K562 (cell line): ENCODE results near the gene CAPN13. TPM values are rescaled to one million over a fixed set of nuclear protein-coding genes. Genes with fewer than 3 reads are reported as not detected.

Experiments used
- ATAC-seq: fragments of 200-7000 bp; cut with Tn5 transposase; 3 replicates; pipeline ENCODE4 v1.9.1; 2020; ENCODE audit warnings: moderate library complexity
- BruUV-seq: library from RNA; stranded (reverse); fragments of 400-500 nt; replicated peaks from 2 replicates; lab custom pipeline; 2021; lab: Mats Ljungman, UMichigan
- CTCF ChIA-PET: fragments of 300-600 bp; formaldehyde crosslinking; extraction: SDS; loops from one replicate; lab custom pipeline; 2021; ENCODE audit warnings: low intra/inter-chr PET ratio; lab: Yijun Ruan, JAX
- POLR2A ChIA-PET: fragments of 300-600, 350-650 bp; sonication (Branson Sonifier 250); formaldehyde crosslinking; extraction: SDS; loops from one replicate; lab custom pipeline; 2021; ENCODE audit warnings: antibody characterized with exemption, inconsistent platforms; lab: Yijun Ruan, JAX
- DNase-seq, 4 experiments: peaks; one replicate each; pipeline versions ENCODE4 v3.0.0 to v3.0.0-alpha.2; 2011 to 2018; ENCODE audit warnings: low spot score in 3 of 4, mixed read lengths in 3 of 4; ENCODE audit errors: extremely low read depth in 1 of 4
- FAIRE-seq: peaks from 2 replicates; lab custom pipeline; 2011; peaks lifted over from hg19 to GRCh38; lab: Jason Lieb, UNC
- H2AFZ ChIP-seq: 2 replicates; pipeline ENCODE4 v1.6.0; 2011; ENCODE audit warnings: low read depth, low read length, control low read depth, inconsistent platforms
- H3K27ac ChIP-seq: fragments of 200-600 bp; 3 replicates; pipeline ENCODE4 v1.8.0; 2011; ENCODE audit warnings: low read depth, mild to moderate bottlenecking, control low read depth, inconsistent platforms, low read length, moderate library complexity, mixed read lengths; ENCODE audit errors: extremely low read depth
- H3K27me3 ChIP-seq, 2 experiments: fragments of 300-600 bp in 1 of 2; 2 replicates in 1 of 2; 3 replicates in 1 of 2; pipeline versions ENCODE4 v1.6.0 to v1.8.0; 2011; ENCODE audit warnings: inconsistent platforms in 2 of 2, low read length in 2 of 2, mild to moderate bottlenecking in 1 of 2, mixed read lengths in 1 of 2, moderate library complexity in 1 of 2; ENCODE audit not compliant: control insufficient read depth in 2 of 2, insufficient read depth in 2 of 2
- H3K36me3 ChIP-seq: fragments of 300-600 bp; 3 replicates; pipeline ENCODE4 v1.8.0; 2011; ENCODE audit warnings: mild to moderate bottlenecking, low read length, inconsistent platforms; ENCODE audit not compliant: control insufficient read depth, insufficient read depth
- H3K4me1 ChIP-seq, 2 experiments: fragments of 200-600 bp in 1 of 2; replicated peaks in 1 of 2; 2 replicates in 1 of 2; 3 replicates in 1 of 2; pipeline versions ENCODE4 v1.5.1 to v1.8.0; 2011; ENCODE audit warnings: inconsistent platforms in 2 of 2, low read length in 2 of 2, mild to moderate bottlenecking in 1 of 2, mixed read lengths in 1 of 2, moderate library complexity in 1 of 2; ENCODE audit not compliant: control insufficient read depth in 2 of 2, insufficient read depth in 2 of 2
- H3K4me2 ChIP-seq: 2 replicates; pipeline ENCODE4 v1.6.1; 2011; ENCODE audit warnings: low read length, control low read depth, inconsistent platforms, mixed read lengths; ENCODE audit not compliant: insufficient read depth
- H3K4me3 ChIP-seq: fragments of 200-600 bp; sonication (generic), shearing (Covaris generic); 2 replicates; pipeline ENCODE4 v1.5.1; 2016; ENCODE audit warnings: control low read depth, inconsistent platforms
- H3K79me2 ChIP-seq: fragments of 200-600 bp; 3 replicates; pipeline ENCODE4 v1.8.0; 2011; ENCODE audit warnings: low read length, inconsistent platforms; ENCODE audit not compliant: control insufficient read depth, insufficient read depth
- H3K9ac ChIP-seq, 2 experiments: 2 replicates each; pipeline versions ENCODE4 v1.6.0 to v1.6.1; 2011; ENCODE audit warnings: low read depth in 2 of 2, low read length in 2 of 2, control low read depth in 1 of 2, inconsistent platforms in 1 of 2, mild to moderate bottlenecking in 1 of 2, mixed read lengths in 1 of 2; ENCODE audit not compliant: insufficient read depth in 1 of 2
- H3K9me1 ChIP-seq: one replicate; pipeline ENCODE4 v1.6.0; 2011; ENCODE audit warnings: inconsistent platforms, mild to moderate bottlenecking, low read length, moderate library complexity; ENCODE audit not compliant: control insufficient read depth, insufficient read depth
- H3K9me3 ChIP-seq: replicated peaks from 2 replicates; pipeline ENCODE4 v1.5.1; 2011; ENCODE audit warnings: low read depth, low read length, inconsistent platforms; ENCODE audit not compliant: control insufficient read depth, insufficient read depth
- H4K20me1 ChIP-seq: replicated peaks from 2 replicates; pipeline ENCODE4 v1.6.1; 2011; ENCODE audit warnings: low read length, inconsistent platforms, mixed read lengths; ENCODE audit not compliant: control insufficient read depth, insufficient read depth
- ELF1 ChIP-seq: fragments of 200-800 bp; sonication (Bioruptor generic); IDR thresholded peaks from 2 replicates; pipeline ENCODE4 v1.6.1; 2016; ENCODE audit warnings: missing genetic modification characterization, missing compliant biosample characterization
- MAFF ChIP-seq: IDR thresholded peaks from 2 replicates; pipeline ENCODE4 v1.6.1; 2012; ENCODE audit warnings: low read length, improper control_type of control experiment
- NRF1 ChIP-seq, 2 experiments: fragments of 450-650 bp; IDR thresholded peaks in 1 of 2; conservative IDR thresholded peaks in 1 of 2; 2 replicates each; pipeline ENCODE4 v1.6.1; 2014; ENCODE audit warnings: mild to moderate bottlenecking in 2 of 2
- SRF ChIP-seq, 2 experiments: fragments of 250-450, 450-650 bp in 1 of 2; sonication (Bioruptor Pico) in 1 of 2; sonication (generic) in 1 of 2; formaldehyde crosslinking; IDR thresholded peaks; 2 replicates each; pipeline versions ENCODE4 v1.5.0 to v1.5.1; 2020 to 2022; ENCODE audit warnings: mild to moderate bottlenecking in 1 of 2, missing genetic modification reagents in 1 of 2
- WGBS: fragments of 100-300 bp; shearing (Covaris generic); methylation state at CpG from one replicate; pipeline ENCODE4 v1.1.6; 2016; ENCODE audit warnings: low coverage, mixed read lengths; ENCODE audit not compliant: insufficient coverage; ENCODE audit errors: missing lambda C conversion rate; 5-methylcytosine and 5-hydroxymethylcytosine counted together
- in situ Hi-C: fragments of 300-500 bp; cut with MboI; formaldehyde crosslinking; loops from 4 replicates; pipeline ENCODE4 v1.15.0; 2018; ENCODE audit warnings: inconsistent platforms, mixed read lengths
- intact Hi-C: fragments of 100-400 bp; cut with micrococcal nuclease; formaldehyde crosslinking; loops from 2 replicates; pipeline ENCODE4 v1.14.2; 2022
- polyA plus RNA-seq, 8 experiments: library from polyadenylated mRNA; depleted of rRNA in 4 of 8; stranded (reverse) in 5 of 8; unstranded in 3 of 8; fragments of >200 nt; fragmentation: Nextera tagmentation in 2 of 8; fragmentation: Illumina TruSeq in 1 of 8; extraction: Ambion mirVana in 2 of 8; extraction: Trizol in 1 of 8; gene quantifications; 2 replicates each; pipeline versions ENCODE4 v1.2.1 to v1.2.3, GENCODE V29; 2011 to 2014; ENCODE audit warnings: inconsistent platforms in 1 of 8, missing spikeins in 1 of 8
- total RNA-seq, 7 experiments: library from RNA; depleted of rRNA in 6 of 7; stranded (reverse); fragments of >200 nt in 6 of 7; fragmentation: Illumina TruSeq in 2 of 7; extraction: Trizol in 2 of 7; gene quantifications; 2 replicates each; pipeline versions ENCODE4 v1.2.1 to v1.2.3, GENCODE V29; 2011 to 2021; ENCODE audit warnings: low replicate concordance in 1 of 7
- TF ChIP-seq, protein P1 (sequence below), 2 experiments: fragments of 450-650 bp; IDR thresholded peaks; 2 replicates each; pipeline ENCODE4 v1.6.1; 2018; ENCODE audit warnings: mild to moderate bottlenecking in 2 of 2, low read depth in 1 of 2; ENCODE audit not compliant: partially characterized antibody in 2 of 2
- TF ChIP-seq, protein P2 (sequence below): fragments of 450-650 bp; IDR thresholded peaks from 2 replicates; pipeline ENCODE4 v1.6.1; 2016; ENCODE audit warnings: mild to moderate bottlenecking
- TF ChIP-seq, protein P3 (sequence below), 2 experiments: IDR thresholded peaks; 2 replicates each; pipeline ENCODE4 v1.6.1; 2011; ENCODE audit warnings: borderline replicate concordance in 1 of 2, control low read depth in 1 of 2, low read depth in 1 of 2, low read length in 1 of 2, mild to moderate bottlenecking in 1 of 2, mixed read lengths in 1 of 2, moderate library complexity in 1 of 2; ENCODE audit not compliant: insufficient read depth in 1 of 2, insufficient read length in 1 of 2, poor library complexity in 1 of 2, severe bottlenecking in 1 of 2; ENCODE audit errors: extremely low read depth in 1 of 2

Gene CAPN13
- total and polyA plus RNA-seq, 9 of the 15 experiments (the other 6 are each of a cell fraction or from before 2014, with no cell fraction given): not detected

DNA sequence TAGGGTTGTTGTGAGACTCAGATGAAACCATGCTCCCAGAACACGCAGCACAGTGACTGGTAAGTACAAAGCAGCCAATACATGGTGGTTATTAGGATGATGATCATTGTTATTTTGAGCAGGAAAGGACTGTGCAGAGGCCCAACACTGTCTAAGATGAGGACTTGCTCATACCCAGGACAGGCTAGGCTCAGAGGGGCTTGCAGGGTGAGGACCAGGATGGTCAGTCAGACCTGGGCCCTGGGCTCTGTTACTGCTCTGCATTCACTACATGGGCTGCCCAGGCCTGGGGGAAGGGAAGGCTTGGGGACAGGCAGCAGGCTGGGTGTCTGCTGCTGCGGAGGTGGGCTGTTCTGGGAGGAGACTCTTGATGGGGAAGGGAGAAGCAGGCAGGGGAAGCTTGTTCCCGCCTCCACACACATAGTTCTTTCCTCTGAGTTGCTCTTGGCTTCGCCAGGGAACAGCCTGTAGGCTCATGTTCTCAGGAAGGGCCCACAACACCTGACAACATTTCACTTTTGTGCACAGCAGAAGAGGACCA lies 17.5 kb downstream of the CAPN13 start (continued):
- TF ChIP-seq, protein P1, sequence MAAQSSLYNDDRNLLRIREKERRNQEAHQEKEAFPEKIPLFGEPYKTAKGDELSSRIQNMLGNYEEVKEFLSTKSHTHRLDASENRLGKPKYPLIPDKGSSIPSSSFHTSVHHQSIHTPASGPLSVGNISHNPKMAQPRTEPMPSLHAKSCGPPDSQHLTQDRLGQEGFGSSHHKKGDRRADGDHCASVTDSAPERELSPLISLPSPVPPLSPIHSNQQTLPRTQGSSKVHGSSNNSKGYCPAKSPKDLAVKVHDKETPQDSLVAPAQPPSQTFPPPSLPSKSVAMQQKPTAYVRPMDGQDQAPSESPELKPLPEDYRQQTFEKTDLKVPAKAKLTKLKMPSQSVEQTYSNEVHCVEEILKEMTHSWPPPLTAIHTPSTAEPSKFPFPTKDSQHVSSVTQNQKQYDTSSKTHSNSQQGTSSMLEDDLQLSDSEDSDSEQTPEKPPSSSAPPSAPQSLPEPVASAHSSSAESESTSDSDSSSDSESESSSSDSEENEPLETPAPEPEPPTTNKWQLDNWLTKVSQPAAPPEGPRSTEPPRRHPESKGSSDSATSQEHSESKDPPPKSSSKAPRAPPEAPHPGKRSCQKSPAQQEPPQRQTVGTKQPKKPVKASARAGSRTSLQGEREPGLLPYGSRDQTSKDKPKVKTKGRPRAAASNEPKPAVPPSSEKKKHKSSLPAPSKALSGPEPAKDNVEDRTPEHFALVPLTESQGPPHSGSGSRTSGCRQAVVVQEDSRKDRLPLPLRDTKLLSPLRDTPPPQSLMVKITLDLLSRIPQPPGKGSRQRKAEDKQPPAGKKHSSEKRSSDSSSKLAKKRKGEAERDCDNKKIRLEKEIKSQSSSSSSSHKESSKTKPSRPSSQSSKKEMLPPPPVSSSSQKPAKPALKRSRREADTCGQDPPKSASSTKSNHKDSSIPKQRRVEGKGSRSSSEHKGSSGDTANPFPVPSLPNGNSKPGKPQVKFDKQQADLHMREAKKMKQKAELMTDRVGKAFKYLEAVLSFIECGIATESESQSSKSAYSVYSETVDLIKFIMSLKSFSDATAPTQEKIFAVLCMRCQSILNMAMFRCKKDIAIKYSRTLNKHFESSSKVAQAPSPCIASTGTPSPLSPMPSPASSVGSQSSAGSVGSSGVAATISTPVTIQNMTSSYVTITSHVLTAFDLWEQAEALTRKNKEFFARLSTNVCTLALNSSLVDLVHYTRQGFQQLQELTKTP (IDR thresholded peaks at IDR 0.05; ENCODE audit: low read depth in 1 of 2, partially characterized antibody in 2 of 2): no peak

DNA sequence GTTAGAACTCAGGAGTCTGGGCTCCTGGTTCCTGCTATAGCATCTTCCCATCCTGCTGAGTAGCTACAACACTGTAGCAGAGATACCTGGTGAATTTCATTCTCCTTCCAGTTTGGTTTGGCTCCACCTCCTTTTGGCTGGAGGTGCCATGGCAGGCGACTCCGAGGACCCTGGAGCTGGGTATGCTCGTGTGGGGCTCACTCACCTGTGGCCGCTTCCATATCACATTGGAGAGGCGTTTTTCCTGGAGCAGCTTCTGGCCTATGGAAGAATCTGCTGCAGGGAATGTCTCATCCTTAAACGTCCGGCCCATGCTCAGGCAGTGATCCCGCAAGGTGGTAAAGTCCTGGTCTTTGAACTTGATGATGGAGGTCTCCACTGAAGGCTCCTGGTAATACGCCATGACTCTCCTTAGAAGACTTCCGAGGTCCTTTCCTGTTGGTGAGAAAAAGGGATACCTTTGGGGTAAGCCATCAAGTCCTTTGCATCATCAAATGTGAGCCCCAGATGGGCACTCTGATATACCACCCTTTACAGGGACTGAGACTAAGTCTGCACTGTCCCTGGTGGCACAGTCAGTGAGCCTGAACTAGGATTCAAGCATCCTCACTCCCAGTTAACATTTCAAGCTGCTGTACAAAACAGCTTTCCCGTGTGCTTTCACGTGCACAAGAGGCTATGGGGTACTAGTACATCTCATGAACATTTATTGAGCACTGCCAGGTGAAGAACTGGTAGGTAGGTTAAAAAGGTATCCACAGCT lies 20.1 kb downstream of the CAPN13 start:
- no peak overlapping the region for H3K4me3 ChIP-seq
- BruUV-seq: no TSS peak
- H3K79me2 ChIP-seq: no peaks in the 10 kb centered on the region
- H4K20me1 ChIP-seq: no peaks in the 10 kb centered on the region
- intact Hi-C loops (no loop called here), in situ Hi-C loops (no loop called here)
- no peak for FAIRE-seq
- 0% methylated on average over 12 of the region's 12 CpGs for WGBS
- no peak overlapping the region for H2AFZ ChIP-seq
- H3K4me1 ChIP-seq: no peaks in the 10 kb centered on the region
- no peaks in the 10 kb centered on the region for H3K36me3 ChIP-seq
- no peak overlapping the region for H3K9ac ChIP-seq
- ATAC-seq: no peak
- no peak overlapping the region for H3K27ac ChIP-seq
- no peak for DNase-seq
- no peaks in the 10 kb centered on the region for H3K9me1 ChIP-seq
- no peaks in the 10 kb centered on the region for H3K9me3 ChIP-seq
- CTCF ChIA-PET: no interaction called here
- no peak overlapping the region for H3K4me2 ChIP-seq
- TF ChIP-seq, protein P2, sequence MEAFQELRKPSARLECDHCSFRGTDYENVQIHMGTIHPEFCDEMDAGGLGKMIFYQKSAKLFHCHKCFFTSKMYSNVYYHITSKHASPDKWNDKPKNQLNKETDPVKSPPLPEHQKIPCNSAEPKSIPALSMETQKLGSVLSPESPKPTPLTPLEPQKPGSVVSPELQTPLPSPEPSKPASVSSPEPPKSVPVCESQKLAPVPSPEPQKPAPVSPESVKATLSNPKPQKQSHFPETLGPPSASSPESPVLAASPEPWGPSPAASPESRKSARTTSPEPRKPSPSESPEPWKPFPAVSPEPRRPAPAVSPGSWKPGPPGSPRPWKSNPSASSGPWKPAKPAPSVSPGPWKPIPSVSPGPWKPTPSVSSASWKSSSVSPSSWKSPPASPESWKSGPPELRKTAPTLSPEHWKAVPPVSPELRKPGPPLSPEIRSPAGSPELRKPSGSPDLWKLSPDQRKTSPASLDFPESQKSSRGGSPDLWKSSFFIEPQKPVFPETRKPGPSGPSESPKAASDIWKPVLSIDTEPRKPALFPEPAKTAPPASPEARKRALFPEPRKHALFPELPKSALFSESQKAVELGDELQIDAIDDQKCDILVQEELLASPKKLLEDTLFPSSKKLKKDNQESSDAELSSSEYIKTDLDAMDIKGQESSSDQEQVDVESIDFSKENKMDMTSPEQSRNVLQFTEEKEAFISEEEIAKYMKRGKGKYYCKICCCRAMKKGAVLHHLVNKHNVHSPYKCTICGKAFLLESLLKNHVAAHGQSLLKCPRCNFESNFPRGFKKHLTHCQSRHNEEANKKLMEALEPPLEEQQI: no peak
- TF ChIP-seq MAFF: no peak
- TF ChIP-seq SRF (CRISPR knock-in tag; IDR thresholded peaks at IDR 0.05): no peak
- TF ChIP-seq, protein P3, sequence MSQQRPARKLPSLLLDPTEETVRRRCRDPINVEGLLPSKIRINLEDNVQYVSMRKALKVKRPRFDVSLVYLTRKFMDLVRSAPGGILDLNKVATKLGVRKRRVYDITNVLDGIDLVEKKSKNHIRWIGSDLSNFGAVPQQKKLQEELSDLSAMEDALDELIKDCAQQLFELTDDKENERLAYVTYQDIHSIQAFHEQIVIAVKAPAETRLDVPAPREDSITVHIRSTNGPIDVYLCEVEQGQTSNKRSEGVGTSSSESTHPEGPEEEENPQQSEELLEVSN (IDR thresholded peaks at IDR 0.05; ENCODE audit: borderline replicate concordance in 1 of 2, extremely low read depth in 1 of 2, insufficient read depth in 1 of 2, insufficient read length in 1 of 2, low read depth in 1 of 2, low read length in 1 of 2, poor library complexity in 1 of 2, severe bottlenecking in 1 of 2): no peak
- no peak for TF ChIP-seq ELF1 (tag)
- TF ChIP-seq NRF1 (conservative IDR thresholded peaks at IDR 0.05 in 1 of 2, IDR thresholded peaks at IDR 0.05 in 1 of 2): no peak
- POLR2A ChIA-PET: interaction anchor here (0.7 kb wide), 1 partner anchor 40 kb away, joined by 4 read pairs; no protein-coding TSS in a partner anchor
- H3K27me3 ChIP-seq: peaks cover 0 to 11% of the 10 kb centered on the region in 2 experiments; a peak in 1 of 5 replicates
